Naive thymus-derived CD8-positive, alpha-beta T cell (primary cell): ENCODE results near the gene DDR2. TPM values are rescaled to one million over a fixed set of nuclear protein-coding genes. Genes with fewer than 3 reads are reported as not detected.
"Not testable (repeated sequence)": the region's sequence is repeated elsewhere in the genome, so short reads cannot be mapped to it uniquely, and the experiment has no call there.

Experiments
- ATAC-seq, 2 donors: fragments of 150-1000 bp; cut with Tn5 transposase in 1 of 2; sonication (Bioruptor Pico), chemical (Tn5 transposase) in 1 of 2; 1 replicate in 1 of 2; 2 replicates in 1 of 2; pipeline ENCODE4 v1.10.0; 2021; ENCODE audit warnings: mild to moderate bottlenecking in 2 of 2, moderate library complexity in 2 of 2
- POLR2A ChIA-PET: fragments of 350-600 bp; sonication (Branson Sonifier 250); formaldehyde crosslinking; loops from one replicate; lab custom pipeline; 2021; ENCODE audit warnings: antibody characterized with exemption; lab: Charles Lee
- DNase-seq, 10 donors: peaks; one replicate each; pipeline versions ENCODE4 v3.0.0 to v3.0.0-alpha.2; 2020 to 2022
- H3K27ac Mint-ChIP-seq, 10 donors: one replicate each; pipeline ENCODE4 v1.8.0; 2020 to 2022; ENCODE audit warnings: mild to moderate bottlenecking in 10 of 10, mixed read lengths in 10 of 10, moderate library complexity in 4 of 10, inconsistent platforms in 1 of 10
- H3K27me3 Mint-ChIP-seq, 5 donors: one replicate each; pipeline ENCODE4 v1.8.0; 2021 to 2022; ENCODE audit warnings: mixed read lengths in 5 of 5
- H3K36me3 Mint-ChIP-seq, 3 donors: one replicate each; pipeline ENCODE4 v1.8.0; 2020 to 2022; ENCODE audit warnings: mixed read lengths in 3 of 3, mild to moderate bottlenecking in 2 of 3, inconsistent platforms in 1 of 3
- H3K4me1 Mint-ChIP-seq, 4 donors: one replicate each; pipeline ENCODE4 v1.8.0; 2021 to 2022; ENCODE audit warnings: mixed read lengths in 4 of 4
- H3K4me3 Mint-ChIP-seq, 10 donors: one replicate each; pipeline ENCODE4 v1.8.0; 2020 to 2022; ENCODE audit warnings: mild to moderate bottlenecking in 10 of 10, mixed read lengths in 10 of 10, moderate library complexity in 6 of 10, inconsistent platforms in 1 of 10
- H3K9me3 Mint-ChIP-seq, 9 donors: one replicate each; pipeline ENCODE4 v1.8.0; 2020 to 2022; ENCODE audit warnings: mixed read lengths in 9 of 9, mild to moderate bottlenecking in 3 of 9, inconsistent platforms in 1 of 9, moderate library complexity in 1 of 9
- polyA plus RNA-seq, 3 donors: library from polyadenylated mRNA; unstranded; fragments of 300-500 nt; fragmentation: Illumina TruSeq; gene quantifications; one replicate each; pipeline ENCODE4 v1.2.3, GENCODE V29; 2021
- total RNA-seq, 8 experiments: library from RNA in 2 of 8; stranded (reverse) in 2 of 8; gene quantifications; one replicate each; pipeline ENCODE4 v1.2.3 and lab custom pipeline; 2021 to 2026

DDR2 gene
- total RNA-seq, result under 1 TPM; 0.16 to 0.21 TPM
- under 1 TPM in 1 of 3 donors, not detected in 2; 0.33 TPM for polyA plus RNA-seq
- 0.71 to 5.8 (median 3.1) reads per million in 6 experiments for total RNA-seq (lab: John Stamatoyannopoulos, UW)

- ATAC-seq (no peak), DNase-seq (no peak)
- Mint-ChIP-seq H3K9me3 (no peaks in the 10 kb centered on the region), H3K27ac (no peak within 1 kb of the TSS), H3K4me3 (no peak within 1 kb of the TSS), H3K27me3 (peaks cover 0 to 14% (median 3%) of the 10 kb centered on the region in 5 donors), H3K4me1 (no peaks in the 10 kb centered on the region), H3K36me3 (no peaks in the 10 kb centered on the region)
- POLR2A ChIA-PET, result no interaction called here
These were observed at the start of gene DDR2 for GRCh38 chr1:162632217-162632666. TSS of gene DDR2 (plus strand) at chr1:162632464. CDS start at chr1:162719064, 86,600 bp downstream.

GRCh38 chr1:162582901-162583300, 49.4 kb upstream of the DDR2 start:
- H3K4me1 Mint-ChIP-seq, H3K27me3 Mint-ChIP-seq, POLR2A ChIA-PET, H3K4me3 Mint-ChIP-seq, H3K27ac Mint-ChIP-seq, DNase-seq, ATAC-seq, H3K9me3 Mint-ChIP-seq: not testable (repeated sequence)
- H3K36me3 Mint-ChIP-seq, result peaks cover 7 to 70% (median 30%) of the 10 kb centered on the region in 3 donors

GRCh38 chr1:162585101-162585500, 47.2 kb upstream of the DDR2 start:
- H3K27ac Mint-ChIP-seq, ATAC-seq, H3K27me3 Mint-ChIP-seq, DNase-seq, H3K4me3 Mint-ChIP-seq, POLR2A ChIA-PET, H3K9me3 Mint-ChIP-seq, H3K4me1 Mint-ChIP-seq: not testable (repeated sequence)
- H3K36me3 Mint-ChIP-seq, result peaks cover 4 to 74% (median 40%) of the 10 kb centered on the region in 3 donors

GRCh38 chr1:162587347-162587746, 44.9 kb upstream of the DDR2 start:
- Mint-ChIP-seq H3K4me1 (no peaks in the 10 kb centered on the region), H3K36me3 (peaks cover 4 to 74% (median 38%) of the 10 kb centered on the region in 3 donors)

GRCh38 chr1:162587761-162588260, 44.5 kb upstream of the DDR2 start:
- no peak overlapping the region for H3K27ac Mint-ChIP-seq
- DNase-seq (no peak), ATAC-seq (no peak)
- H3K27me3 Mint-ChIP-seq, result no peaks in the 10 kb centered on the region
- H3K36me3 Mint-ChIP-seq, result peaks cover 7 to 76% (median 43%) of the 10 kb centered on the region in 3 donors
- POLR2A ChIA-PET, result no interaction called here
- H3K4me1 Mint-ChIP-seq, result no peaks in the 10 kb centered on the region
- H3K4me3 Mint-ChIP-seq, result no peak overlapping the region
- no peaks in the 10 kb centered on the region for H3K9me3 Mint-ChIP-seq

More at GRCh38 chr1:162587347-162587746, 44.9 kb upstream of the DDR2 start:
- Mint-ChIP-seq H3K4me3 (no peak overlapping the region), H3K27ac (no peak overlapping the region), H3K27me3 (no peaks in the 10 kb centered on the region), H3K9me3 (no peaks in the 10 kb centered on the region)
- DNase-seq (no peak), ATAC-seq (no peak)
- POLR2A ChIA-PET, result no interaction called here

GRCh38 chr1:162590101-162590500, 42.2 kb upstream of the DDR2 start:
- ATAC-seq (no peak), DNase-seq (no peak)
- Mint-ChIP-seq H3K9me3 (no peaks in the 10 kb centered on the region), H3K4me3 (no peak overlapping the region), H3K27me3 (no peaks in the 10 kb centered on the region), H3K4me1 (no peaks in the 10 kb centered on the region), H3K36me3 (peaks cover 11 to 75% (median 42%) of the 10 kb centered on the region in 3 donors), H3K27ac (peak overlapping the region in 1 of 10 donors; percentile 49)
- POLR2A ChIA-PET, result no interaction called here

GRCh38 chr1:162590686-162591085, 41.6 kb upstream of the DDR2 start:
- H3K4me1 Mint-ChIP-seq, result no peaks in the 10 kb centered on the region
- peaks cover 11 to 77% (median 42%) of the 10 kb centered on the region in 3 donors for H3K36me3 Mint-ChIP-seq
- POLR2A ChIA-PET, result no interaction called here

GRCh38 chr1:162596514-162597170, 35.6 kb upstream of the DDR2 start:
- ATAC-seq, result no peak
- Mint-ChIP-seq H3K9me3 (no peaks in the 10 kb centered on the region), H3K4me1 (no peaks in the 10 kb centered on the region), H3K36me3 (peaks cover 14 to 65% (median 49%) of the 10 kb centered on the region in 3 donors), H3K27ac (no peak overlapping the region), H3K4me3 (no peak overlapping the region), H3K27me3 (no peaks in the 10 kb centered on the region)
- DNase-seq, result no peak
- POLR2A ChIA-PET, result no interaction called here

More at GRCh38 chr1:162590686-162591085, 41.6 kb upstream of the DDR2 start:
- Mint-ChIP-seq H3K9me3 (no peaks in the 10 kb centered on the region), H3K27me3 (no peaks in the 10 kb centered on the region), H3K27ac (peak overlapping the region in 1 of 10 donors; percentile 55), H3K4me3 (no peak overlapping the region)
- DNase-seq (no peak), ATAC-seq (no peak)

GRCh38 chr1:162599451-162599850, 32.8 kb upstream of the DDR2 start:
- POLR2A ChIA-PET, result no interaction called here
- ATAC-seq, result no peak
- Mint-ChIP-seq H3K4me3 (no peak overlapping the region), H3K4me1 (no peaks in the 10 kb centered on the region), H3K27ac (no peak overlapping the region), H3K27me3 (no peaks in the 10 kb centered on the region), H3K36me3 (peaks cover 6 to 53% (median 52%) of the 10 kb centered on the region in 3 donors), H3K9me3 (no peaks in the 10 kb centered on the region)
- no peak for DNase-seq

- H3K9me3 Mint-ChIP-seq, DNase-seq, H3K4me3 Mint-ChIP-seq, H3K27me3 Mint-ChIP-seq, ATAC-seq, H3K27ac Mint-ChIP-seq, POLR2A ChIA-PET, H3K4me1 Mint-ChIP-seq: not testable (repeated sequence)
- H3K36me3 Mint-ChIP-seq, result peaks cover 6 to 48% (median 37%) of the 10 kb centered on the region in 3 donors
These were observed 29.1 kb upstream of the DDR2 start for GRCh38 chr1:162603117-162603516.

GRCh38 chr1:162605225-162605927, 26.9 kb upstream of the DDR2 start:
- Mint-ChIP-seq H3K27ac (no peak overlapping the region), H3K4me1 (no peaks in the 10 kb centered on the region), H3K9me3 (no peaks in the 10 kb centered on the region), H3K4me3 (no peak overlapping the region), H3K36me3 (peaks cover 10 to 39% (median 24%) of the 10 kb centered on the region in 3 donors), H3K27me3 (no peaks in the 10 kb centered on the region)
- POLR2A ChIA-PET, result no interaction called here
- DNase-seq (no peak), ATAC-seq (no peak)

- H3K4me3 Mint-ChIP-seq, result no peak overlapping the region
- no peaks in the 10 kb centered on the region for H3K4me1 Mint-ChIP-seq
- no peaks in the 10 kb centered on the region for H3K27me3 Mint-ChIP-seq
These were observed 23.0 kb upstream of the DDR2 start for GRCh38 chr1:162609306-162609705.

More at GRCh38 chr1:162609306-162609705, 23.0 kb upstream of the DDR2 start:
- H3K27ac Mint-ChIP-seq, result no peak overlapping the region
- ATAC-seq, result no peak
- POLR2A ChIA-PET, result no interaction called here
- DNase-seq, result no peak
- H3K9me3 Mint-ChIP-seq, result peaks cover 0 to 3% (median 0%) of the 10 kb centered on the region in 9 donors
- H3K36me3 Mint-ChIP-seq, result peaks cover 3 to 11% (median 7%) of the 10 kb centered on the region in 3 donors
